ENCODE data around the gene APOOL.
A peak's percentile ranks its signal among the peaks of the same experiment; 100 is the strongest.
"Not testable (repeated sequence)": the region's sequence is repeated elsewhere in the genome, so short reads cannot be mapped to it uniquely, and the experiment has no call there.

The APOOL gene, protein sequence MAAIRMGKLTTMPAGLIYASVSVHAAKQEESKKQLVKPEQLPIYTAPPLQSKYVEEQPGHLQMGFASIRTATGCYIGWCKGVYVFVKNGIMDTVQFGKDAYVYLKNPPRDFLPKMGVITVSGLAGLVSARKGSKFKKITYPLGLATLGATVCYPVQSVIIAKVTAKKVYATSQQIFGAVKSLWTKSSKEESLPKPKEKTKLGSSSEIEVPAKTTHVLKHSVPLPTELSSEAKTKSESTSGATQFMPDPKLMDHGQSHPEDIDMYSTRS

DNA sequence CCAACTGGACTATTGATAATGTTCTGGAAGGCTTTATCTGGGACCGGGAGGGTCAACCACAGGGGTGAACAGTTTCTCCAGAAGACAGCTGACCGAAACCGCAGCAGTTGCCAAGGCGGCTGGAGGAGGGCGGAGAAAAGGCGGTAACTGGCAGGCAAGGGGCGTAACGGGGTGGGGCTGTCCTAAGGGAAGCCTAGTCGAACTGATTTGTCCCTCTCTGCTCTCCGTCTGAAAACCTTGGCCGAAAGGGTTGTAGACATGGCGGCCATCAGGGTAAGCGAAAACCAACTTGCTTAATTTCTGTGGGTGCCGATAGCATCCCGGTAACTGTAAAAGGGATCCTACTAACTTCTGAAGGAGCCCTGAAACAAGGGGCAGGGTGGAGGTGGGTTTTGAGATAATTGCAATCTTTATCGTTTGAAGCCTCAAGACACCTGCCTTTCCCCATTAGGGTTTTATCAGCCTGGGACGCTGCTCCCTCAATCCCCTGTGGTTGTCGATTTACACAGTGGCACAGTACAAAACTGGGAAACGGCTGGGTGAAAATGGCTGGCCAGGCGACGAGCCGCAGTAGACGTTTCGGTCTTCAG is at the start of gene APOOL:
Gene APOOL, plus strand, starts transcription at position 223 of the 590 bp plus-strand sequence. Its CDS starts 36 bp downstream, at position 259.
- Mint-ChIP-seq H3K36me3 (ENCODE audit: low read depth) (no peaks in the 10 kb centered on the region), H3K9me3 (no peaks in the 10 kb centered on the region)
- intact Hi-C loops (cut with micrococcal nuclease): loop anchor here (10.0 kb wide), 1 partner anchor 499 kb away; the partner anchor contains the start of gene HDX

DNA sequence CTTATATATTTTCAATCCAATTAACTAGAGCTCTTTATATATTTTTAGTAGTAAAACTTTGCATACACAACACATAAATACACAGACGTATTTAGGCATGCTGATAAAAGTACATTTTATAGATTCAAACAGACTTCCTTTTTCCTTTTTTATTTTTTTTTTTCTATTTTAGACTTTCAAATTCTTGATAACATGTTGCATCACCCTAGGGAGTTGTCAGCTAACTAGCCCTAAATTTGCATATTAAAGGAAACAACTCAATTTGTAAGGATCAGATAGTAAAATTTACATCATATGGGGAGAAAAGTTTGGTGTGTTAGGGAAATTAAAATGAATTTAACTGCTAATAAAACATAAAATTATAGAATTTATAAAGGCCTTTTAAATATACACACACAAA is 47.4 kb upstream of the APOOL start:
- H3K27me3 Mint-ChIP-seq: no peaks in the 10 kb centered on the region
- H3K9me3 Mint-ChIP-seq: no peaks in the 10 kb centered on the region
- no peak overlapping the region for H3K27ac Mint-ChIP-seq
- H3K4me3 Mint-ChIP-seq: no peak overlapping the region
- H3K36me3 Mint-ChIP-seq (ENCODE audit: low read depth): no peaks in the 10 kb centered on the region
- intact Hi-C loops (cut with micrococcal nuclease): no loop called here
- H3K4me1 Mint-ChIP-seq (ENCODE audit: low read depth): no peaks in the 10 kb centered on the region

More for the DNA sequence above, at the start of gene APOOL:
- Mint-ChIP-seq H3K4me3 (peak within 1 kb of the TSS; percentile 81), H3K27ac (peak within 1 kb of the TSS; percentile 87), H3K4me1 (ENCODE audit: low read depth) (peaks cover 24% of the 10 kb centered on the region), H3K27me3 (peaks cover 2% of the 10 kb centered on the region)

DNA sequence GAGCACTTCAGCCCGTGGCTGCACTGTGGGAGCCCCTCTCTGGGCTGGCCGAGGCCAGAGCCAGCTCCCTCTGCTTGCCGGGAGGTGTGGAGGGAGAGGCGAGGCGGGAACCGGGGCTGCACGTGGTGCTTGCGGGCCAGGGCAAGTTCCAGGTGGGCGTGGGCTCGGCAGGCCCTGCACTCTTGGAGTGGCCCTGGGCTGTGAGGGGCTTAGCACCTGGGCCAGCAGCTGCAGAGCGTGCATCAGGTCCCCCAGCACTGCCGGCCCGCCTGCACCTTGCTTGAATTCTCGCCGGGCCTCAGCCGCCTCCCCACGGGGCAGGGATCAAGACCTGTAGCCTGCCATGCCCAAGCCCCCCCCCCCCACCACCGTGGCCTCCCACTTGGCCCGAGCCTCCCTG is 28.9 kb upstream of the APOOL start:
- peaks cover 20% of the 10 kb centered on the region for H3K9me3 Mint-ChIP-seq
- no peaks in the 10 kb centered on the region for H3K36me3 Mint-ChIP-seq (ENCODE audit: low read depth)
- intact Hi-C loops (cut with micrococcal nuclease): no loop called here

DNA sequence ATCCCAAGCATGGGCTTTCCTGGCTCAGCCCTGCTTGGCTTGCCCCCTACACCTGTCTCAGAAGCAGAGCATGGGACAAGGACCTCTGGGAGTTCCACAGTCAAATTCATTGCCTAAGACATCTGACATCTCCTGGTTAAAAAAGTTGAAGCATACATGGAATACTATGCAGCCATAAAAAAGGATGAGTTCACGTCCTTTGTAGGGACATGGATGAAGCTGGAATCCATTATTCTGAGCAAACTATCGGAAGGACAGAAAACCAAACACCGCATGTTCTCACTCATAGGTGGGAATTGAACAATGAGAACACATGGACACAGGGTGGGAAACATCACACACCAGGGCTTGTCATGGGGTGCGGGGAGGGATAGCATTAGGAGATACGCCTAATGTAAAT is 11.9 kb upstream of the APOOL start:
- H3K4me1 Mint-ChIP-seq (ENCODE audit: low read depth); H3K27me3 Mint-ChIP-seq; intact Hi-C loops (cut with micrococcal nuclease); H3K4me3 Mint-ChIP-seq; H3K9me3 Mint-ChIP-seq; H3K36me3 Mint-ChIP-seq (ENCODE audit: low read depth); H3K27ac Mint-ChIP-seq: not testable (repeated sequence)

More for the DNA sequence above, 28.9 kb upstream of the APOOL start:
- no peaks in the 10 kb centered on the region for H3K4me1 Mint-ChIP-seq (ENCODE audit: low read depth)
- H3K4me3 Mint-ChIP-seq: no peak overlapping the region
- no peaks in the 10 kb centered on the region for H3K27me3 Mint-ChIP-seq
- H3K27ac Mint-ChIP-seq: no peak overlapping the region

DNA sequence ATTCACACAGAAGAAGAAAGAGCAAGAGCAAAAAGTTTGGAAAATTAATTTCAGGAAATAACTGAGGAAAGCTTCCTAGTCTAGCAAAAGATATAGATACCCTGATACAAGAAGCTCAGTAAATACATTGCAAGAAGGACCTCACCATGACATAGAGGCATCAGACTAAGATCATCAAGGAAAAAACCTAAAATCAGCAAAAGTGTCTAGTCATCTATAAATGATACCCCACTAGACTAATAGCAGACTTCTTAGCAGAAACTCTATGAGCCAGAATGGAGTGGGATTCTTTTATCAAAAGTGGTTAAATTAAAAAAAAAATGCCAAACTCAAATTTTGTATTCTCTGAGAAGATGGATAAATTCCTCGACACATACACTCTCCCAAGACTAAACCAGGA is 10.5 kb upstream of the APOOL start:
- no peaks in the 10 kb centered on the region for H3K36me3 Mint-ChIP-seq (ENCODE audit: low read depth)
- H3K4me1 Mint-ChIP-seq (ENCODE audit: low read depth): no peaks in the 10 kb centered on the region
- no peaks in the 10 kb centered on the region for H3K27me3 Mint-ChIP-seq
- intact Hi-C loops (cut with micrococcal nuclease): no loop called here
- H3K9me3 Mint-ChIP-seq: no peaks in the 10 kb centered on the region
- H3K4me3 Mint-ChIP-seq: no peak overlapping the region
- H3K27ac Mint-ChIP-seq: no peak overlapping the region

DNA sequence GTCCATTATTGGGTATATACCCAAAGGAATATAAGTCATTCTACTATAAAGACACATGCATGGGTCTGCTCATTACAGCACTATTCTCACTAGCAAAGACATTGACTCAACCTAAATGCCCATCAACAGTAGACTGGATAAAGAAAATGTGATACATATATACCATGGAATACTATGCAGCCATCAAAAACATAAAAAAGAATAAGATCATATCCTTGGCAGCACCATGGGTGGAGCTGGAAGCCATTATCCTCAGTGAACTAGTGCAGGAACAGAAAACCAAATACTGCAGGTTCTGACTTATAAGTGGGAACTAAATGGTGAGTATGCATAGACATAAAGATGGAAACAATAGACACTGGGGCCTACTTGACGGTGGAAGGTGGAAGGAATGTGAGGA is 2.3 kb upstream of the APOOL start:
- no peaks in the 10 kb centered on the region for H3K9me3 Mint-ChIP-seq

DNA sequence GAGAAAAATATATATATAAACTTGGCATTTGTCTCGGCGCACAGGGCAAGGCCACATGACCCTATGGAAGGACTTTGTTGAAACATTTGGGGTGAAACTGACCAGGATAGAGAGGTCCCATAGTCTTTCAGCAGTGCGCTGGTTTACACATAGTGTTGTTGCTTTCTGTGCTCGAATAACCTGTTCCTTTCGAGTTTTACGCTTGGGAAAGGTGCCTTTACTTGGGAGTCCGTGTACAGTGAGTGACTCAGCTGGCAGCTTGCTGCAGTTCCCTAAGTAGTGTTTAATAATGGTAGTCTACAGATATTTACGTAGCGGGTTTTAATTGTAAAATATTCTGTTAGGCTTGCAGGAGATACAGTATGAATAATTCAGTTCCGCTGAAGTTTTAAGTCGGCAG is 578 bp downstream of the APOOL start:
- peak overlapping the region; percentile 81 for H3K4me3 Mint-ChIP-seq
- H3K27ac Mint-ChIP-seq: peak overlapping the region; percentile 87
- H3K4me1 Mint-ChIP-seq (ENCODE audit: low read depth): peaks cover 24% of the 10 kb centered on the region
- H3K36me3 Mint-ChIP-seq (ENCODE audit: low read depth): no peaks in the 10 kb centered on the region
- H3K27me3 Mint-ChIP-seq: peaks cover 2% of the 10 kb centered on the region
- intact Hi-C loops (cut with micrococcal nuclease): loop anchor here (10.0 kb wide), 1 partner anchor 499 kb away; the partner anchor contains the start of gene HDX
- no peaks in the 10 kb centered on the region for H3K9me3 Mint-ChIP-seq

More for the DNA sequence above, 2.3 kb upstream of the APOOL start:
- peaks cover 9% of the 10 kb centered on the region for H3K4me1 Mint-ChIP-seq (ENCODE audit: low read depth)
- no peak overlapping the region for H3K27ac Mint-ChIP-seq
- H3K27me3 Mint-ChIP-seq: peaks cover 2% of the 10 kb centered on the region
- intact Hi-C loops (cut with micrococcal nuclease): loop anchor here (10.0 kb wide), 1 partner anchor 497 kb away; the partner anchor contains the start of gene HDX
- H3K4me3 Mint-ChIP-seq: no peak overlapping the region
- H3K36me3 Mint-ChIP-seq (ENCODE audit: low read depth): no peaks in the 10 kb centered on the region

DNA sequence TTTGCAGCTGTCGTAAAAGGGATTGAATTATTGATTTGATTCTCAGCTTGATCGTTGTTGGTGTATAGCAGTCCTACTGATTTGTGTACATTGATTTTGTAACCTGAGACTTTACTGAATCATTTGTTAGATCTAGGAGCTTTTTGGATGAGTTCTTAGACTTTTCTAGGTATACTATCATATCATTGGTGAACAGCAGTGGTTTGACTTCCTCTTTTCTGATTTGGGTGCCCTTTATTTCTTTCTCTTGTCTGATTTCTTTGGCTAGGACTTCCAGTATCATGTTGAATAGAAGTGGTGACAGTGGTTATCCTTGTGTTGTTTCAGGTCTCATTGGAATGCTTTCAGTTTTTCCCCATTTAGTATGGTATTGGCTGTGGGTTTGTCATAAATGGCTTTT is 8.4 kb downstream of the APOOL start:
- Mint-ChIP-seq H3K27ac (no peak overlapping the region), H3K9me3 (peaks cover 24% of the 10 kb centered on the region)

DNA sequence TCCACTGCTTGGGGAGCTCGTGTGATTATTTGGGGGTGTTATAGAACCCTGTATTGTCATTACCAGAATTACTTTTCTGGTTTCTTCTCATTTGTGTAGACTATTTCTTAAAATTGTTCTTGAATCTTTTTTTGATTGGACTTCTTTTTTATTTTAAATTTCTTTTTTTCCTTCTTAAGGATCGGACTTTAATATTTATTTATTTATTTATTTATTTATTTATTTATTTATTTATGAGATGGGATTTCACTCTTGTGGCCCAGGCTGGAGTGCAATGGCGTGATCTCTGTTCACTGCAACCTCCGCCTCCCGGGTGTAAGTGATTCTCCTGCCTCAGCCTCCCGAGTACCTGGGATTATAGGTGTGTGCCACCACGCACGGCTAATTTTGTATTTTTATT is 11.7 kb downstream of the APOOL start:
- H3K27me3 Mint-ChIP-seq, H3K27ac Mint-ChIP-seq: not testable (repeated sequence)
- peaks cover 29% of the 10 kb centered on the region for H3K36me3 Mint-ChIP-seq (ENCODE audit: low read depth)

More for the DNA sequence above, 8.4 kb downstream of the APOOL start:
- H3K36me3 Mint-ChIP-seq (ENCODE audit: low read depth): peaks cover 3% of the 10 kb centered on the region
- H3K4me3 Mint-ChIP-seq: no peak overlapping the region
- intact Hi-C loops (cut with micrococcal nuclease): no loop called here
- H3K4me1 Mint-ChIP-seq (ENCODE audit: low read depth): peaks cover 9% of the 10 kb centered on the region
- no peaks in the 10 kb centered on the region for H3K27me3 Mint-ChIP-seq

DNA sequence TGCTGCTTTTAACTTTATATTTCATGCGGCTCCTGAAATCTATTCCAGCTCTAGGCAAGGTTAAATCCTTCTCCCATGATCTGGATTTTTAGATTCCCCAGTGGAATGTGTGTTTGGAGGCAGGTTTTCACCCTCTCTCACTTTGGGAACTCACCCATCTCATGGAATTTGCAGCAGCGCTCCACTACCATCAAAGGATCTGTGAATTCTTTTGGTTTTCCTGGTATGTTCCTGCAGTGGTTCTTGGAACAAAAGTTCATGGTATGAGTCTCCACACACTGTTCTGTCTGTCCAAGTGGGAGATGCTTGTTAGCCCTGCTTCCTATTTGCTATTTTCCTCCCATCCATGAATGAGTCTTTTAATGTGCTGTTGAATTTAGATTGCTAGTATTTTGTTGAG is 14.0 kb downstream of the APOOL start:
- H3K36me3 Mint-ChIP-seq (ENCODE audit: low read depth): peaks cover 35% of the 10 kb centered on the region
- no peaks in the 10 kb centered on the region for H3K27me3 Mint-ChIP-seq
- H3K4me3 Mint-ChIP-seq: no peak overlapping the region
- intact Hi-C loops (cut with micrococcal nuclease): no loop called here
- H3K4me1 Mint-ChIP-seq (ENCODE audit: low read depth): no peaks in the 10 kb centered on the region
- peaks cover 23% of the 10 kb centered on the region for H3K9me3 Mint-ChIP-seq
- H3K27ac Mint-ChIP-seq: no peak overlapping the region

More for the DNA sequence above, 11.7 kb downstream of the APOOL start:
- peaks cover 41% of the 10 kb centered on the region for H3K9me3 Mint-ChIP-seq
- intact Hi-C loops (cut with micrococcal nuclease); H3K4me3 Mint-ChIP-seq; H3K4me1 Mint-ChIP-seq (ENCODE audit: low read depth): not testable (repeated sequence)

DNA sequence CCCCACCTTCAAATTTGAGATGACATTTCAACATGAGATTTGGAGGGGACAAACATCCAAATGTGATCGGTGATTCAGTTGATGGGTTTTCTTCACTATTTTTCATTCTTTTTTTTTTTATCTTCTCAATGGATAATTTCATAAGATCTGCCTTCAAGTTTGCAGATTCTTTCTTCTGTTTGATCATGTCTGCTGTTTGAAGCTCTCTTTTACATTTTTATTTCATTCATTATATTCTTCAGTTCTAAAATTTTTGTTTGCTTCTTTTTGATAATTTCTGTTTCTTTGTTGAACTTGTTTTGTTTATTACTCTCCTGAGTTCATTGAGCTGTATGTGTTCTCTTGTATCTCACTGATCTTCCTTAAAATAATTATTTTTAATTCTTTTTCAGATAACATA is 14.8 kb downstream of the APOOL start:
- peaks cover 35% of the 10 kb centered on the region for H3K36me3 Mint-ChIP-seq (ENCODE audit: low read depth)
- peaks cover 17% of the 10 kb centered on the region for H3K9me3 Mint-ChIP-seq
- no peak overlapping the region for H3K27ac Mint-ChIP-seq
- no peaks in the 10 kb centered on the region for H3K27me3 Mint-ChIP-seq
- H3K4me3 Mint-ChIP-seq: no peak overlapping the region
- H3K4me1 Mint-ChIP-seq (ENCODE audit: low read depth): no peaks in the 10 kb centered on the region
- intact Hi-C loops (cut with micrococcal nuclease): no loop called here

DNA sequence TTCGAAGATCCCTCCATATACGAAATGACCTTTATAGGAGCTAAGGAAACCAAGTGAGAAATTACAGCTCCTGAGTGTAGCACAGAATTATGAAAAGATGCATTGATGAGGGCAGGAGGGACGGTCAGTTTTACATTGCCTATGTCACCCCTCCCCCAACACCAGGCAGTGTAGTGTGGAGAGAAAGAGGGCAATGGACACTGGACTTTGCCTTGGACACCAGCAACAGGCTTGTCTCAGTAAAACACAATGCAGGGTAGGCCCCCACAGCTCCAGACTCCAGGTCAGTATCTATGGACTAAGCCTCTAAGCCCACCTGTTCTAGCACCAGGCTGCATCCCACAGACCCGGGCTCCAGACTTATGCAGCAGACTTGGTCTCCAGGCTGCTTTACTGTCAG is 16.5 kb downstream of the APOOL start:
- Mint-ChIP-seq H3K36me3 (ENCODE audit: low read depth) (peaks cover 40% of the 10 kb centered on the region), H3K4me3 (no peak overlapping the region)

DNA sequence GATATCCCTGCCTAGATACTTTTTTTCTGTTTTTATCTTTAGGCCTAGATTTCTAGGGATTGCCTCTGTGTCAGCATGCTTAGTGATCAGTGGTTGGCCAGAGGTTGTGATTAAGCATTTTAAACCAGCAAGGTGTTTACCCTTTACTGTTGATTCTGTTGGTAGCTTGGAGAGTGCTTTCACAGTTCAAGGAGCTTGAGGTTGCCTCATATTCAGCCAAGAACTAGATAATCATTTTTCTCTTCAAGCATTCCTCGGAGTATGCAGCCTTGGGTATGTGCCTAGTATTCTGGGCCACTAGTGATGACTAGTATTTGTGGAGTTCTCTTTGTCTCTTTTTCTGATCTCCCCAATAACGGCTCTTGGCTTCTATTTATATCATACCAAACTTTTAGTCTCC is 20.4 kb downstream of the APOOL start:
- intact Hi-C loops (cut with micrococcal nuclease): no loop called here
- Mint-ChIP-seq H3K4me1 (ENCODE audit: low read depth) (no peaks in the 10 kb centered on the region), H3K27me3 (no peaks in the 10 kb centered on the region), H3K27ac (no peak overlapping the region), H3K36me3 (ENCODE audit: low read depth) (peaks cover 29% of the 10 kb centered on the region), H3K9me3 (peaks cover 11% of the 10 kb centered on the region), H3K4me3 (no peak overlapping the region)

More for the DNA sequence above, 16.5 kb downstream of the APOOL start:
- H3K9me3 Mint-ChIP-seq: peaks cover 17% of the 10 kb centered on the region
- H3K27me3 Mint-ChIP-seq: no peaks in the 10 kb centered on the region
- intact Hi-C loops (cut with micrococcal nuclease): no loop called here
- H3K4me1 Mint-ChIP-seq (ENCODE audit: low read depth): no peaks in the 10 kb centered on the region
- no peak overlapping the region for H3K27ac Mint-ChIP-seq

DNA sequence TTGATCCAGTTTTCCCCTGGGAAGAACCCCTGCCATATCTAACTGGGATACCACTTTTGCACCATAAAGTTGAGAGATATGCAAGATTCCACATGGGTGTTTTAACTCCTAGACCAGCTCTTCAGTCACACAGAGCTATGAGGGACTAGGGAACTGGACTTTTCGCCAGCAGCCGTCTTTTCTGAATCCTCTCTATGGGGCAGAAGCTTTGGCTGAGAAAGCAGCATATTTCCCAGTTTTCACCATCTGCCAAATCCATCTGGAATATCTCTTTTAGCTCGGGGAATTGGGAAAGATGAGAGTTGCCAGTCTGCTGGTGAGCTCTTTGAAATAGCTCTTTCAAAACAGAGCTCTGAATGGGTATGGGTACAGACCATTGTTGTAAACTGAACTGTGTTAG is 20.9 kb downstream of the APOOL start:
- intact Hi-C loops (cut with micrococcal nuclease): no loop called here
- Mint-ChIP-seq H3K4me3 (no peak overlapping the region), H3K36me3 (ENCODE audit: low read depth) (peaks cover 24% of the 10 kb centered on the region), H3K4me1 (ENCODE audit: low read depth) (no peaks in the 10 kb centered on the region), H3K27me3 (no peaks in the 10 kb centered on the region), H3K9me3 (peaks cover 8% of the 10 kb centered on the region), H3K27ac (no peak overlapping the region)
